B cell (primary cell): Measurements from ENCODE around the gene RNF103. TPM values are rescaled to one million over a fixed set of nuclear protein-coding genes. Genes with fewer than 3 reads are reported as not detected.

Experiments
- ATAC-seq: fragments of 200-7000 bp; cut with Tn5 transposase; one replicate; pipeline ENCODE4 v1.10.0; 2021; ENCODE audit warnings: low read depth, mild to moderate bottlenecking, moderate number of reproducible peaks, moderate library complexity
- CTCF ChIA-PET: fragments of 350-600 bp; sonication (Branson Sonifier 250); formaldehyde crosslinking; loops from one replicate; lab custom pipeline; 2021; ENCODE audit warnings: antibody characterized with exemption, inconsistent platforms; lab: Charles Lee
- POLR2A ChIA-PET: fragments of 350-600 bp; sonication (Branson Sonifier 250); formaldehyde crosslinking; loops from one replicate; lab custom pipeline; 2021; ENCODE audit warnings: antibody characterized with exemption; lab: Charles Lee
- DNase-seq: peaks from one replicate; pipeline ENCODE4 v3.0.0; 2013
- H2AFZ ChIP-seq: 2 replicates; pipeline ENCODE4 v1.6.1; 2012; ENCODE audit warnings: mild to moderate bottlenecking, low read depth, low read length; ENCODE audit not compliant: insufficient read depth, poor library complexity, severe bottlenecking
- H3K27ac ChIP-seq, 2 donors: 1 replicate in 1 of 2; 2 replicates in 1 of 2; pipeline ENCODE4 v1.5.1; 2012 to 2013; ENCODE audit warnings: low read length in 2 of 2, mild to moderate bottlenecking in 2 of 2, moderate library complexity in 1 of 2
- H3K27me3 ChIP-seq, 4 experiments: fragments of 200-600 bp in 1 of 4; sonication (generic) in 1 of 4; replicated peaks in 1 of 4; 1 replicate in 2 of 4; 2 replicates in 2 of 4; pipeline versions ENCODE4 v1.6.1 to v1.7.0; 2013 to 2016; ENCODE audit warnings: low read length in 3 of 4, mild to moderate bottlenecking in 2 of 4, mixed read lengths in 1 of 4, moderate library complexity in 1 of 4; ENCODE audit not compliant: insufficient read depth in 4 of 4, control insufficient read depth in 3 of 4; ENCODE audit errors: control extremely low read depth in 1 of 4
- H3K36me3 ChIP-seq, 2 experiments: replicated peaks in 1 of 2; 1 replicate in 1 of 2; 2 replicates in 1 of 2; pipeline versions ENCODE4 v1.6.1 to v1.7.1; 2013; ENCODE audit warnings: low read length in 1 of 2; ENCODE audit not compliant: insufficient read depth in 2 of 2, control insufficient read depth in 1 of 2; ENCODE audit errors: control extremely low read depth in 1 of 2, extremely low read depth in 1 of 2
- H3K4me1 ChIP-seq, 2 donors: fragments of 200-600 bp in 1 of 2; sonication (generic) in 1 of 2; 1 replicate in 1 of 2; 2 replicates in 1 of 2; pipeline versions ENCODE4 v1.5.1 to v1.6.1; 2013 to 2017; ENCODE audit warnings: low read length in 2 of 2; ENCODE audit not compliant: control insufficient read depth in 2 of 2, insufficient read depth in 2 of 2
- H3K4me2 ChIP-seq: replicated peaks from 2 replicates; pipeline ENCODE3; 2012; ENCODE audit warnings: mild to moderate bottlenecking, low read depth, low read length; ENCODE audit not compliant: poor library complexity, severe bottlenecking
- H3K4me3 ChIP-seq, 5 experiments: fragments of 200-600 bp in 1 of 5; sonication (generic) in 1 of 5; 1 replicate in 3 of 5; 2 replicates in 2 of 5; pipeline versions ENCODE4 v1.5.1 to v1.7.0; 2011 to 2016; ENCODE audit warnings: low read length in 4 of 5, mild to moderate bottlenecking in 4 of 5, low read depth in 2 of 5, control low read depth in 1 of 5, moderate library complexity in 1 of 5; ENCODE audit not compliant: insufficient read depth in 1 of 5; ENCODE audit errors: control extremely low read depth in 1 of 5, extremely low read depth in 1 of 5
- H3K79me2 ChIP-seq: fragments of 200-600 bp; sonication (generic); one replicate; pipeline ENCODE4 v1.6.0; 2016; ENCODE audit warnings: low read length; ENCODE audit not compliant: control insufficient read depth, insufficient read depth
- H3K9ac ChIP-seq: fragments of 200-600 bp; sonication (generic); 2 replicates; pipeline ENCODE4 v1.6.1; 2017; ENCODE audit warnings: mild to moderate bottlenecking, low read length, moderate library complexity
- H3K9me3 ChIP-seq, 3 donors: one replicate each; pipeline versions ENCODE4 v1.6.1 to v1.7.1; 2013; ENCODE audit warnings: low read length in 2 of 3; ENCODE audit not compliant: control insufficient read depth in 2 of 3, insufficient read depth in 1 of 3; ENCODE audit errors: control extremely low read depth in 1 of 3
- H4K20me1 ChIP-seq: 2 replicates; pipeline ENCODE4 v1.6.0; 2012; ENCODE audit warnings: mild to moderate bottlenecking, low read length; ENCODE audit not compliant: insufficient read depth, control insufficient read depth, poor library complexity, severe bottlenecking
- H3K27ac Mint-ChIP-seq: one replicate; pipeline ENCODE4 v1.8.0; 2021; ENCODE audit warnings: mixed read lengths
- H3K27me3 Mint-ChIP-seq: one replicate; pipeline ENCODE4 v1.8.0; 2021; ENCODE audit warnings: mixed read lengths
- H3K4me1 Mint-ChIP-seq: one replicate; pipeline ENCODE4 v1.8.0; 2021; ENCODE audit warnings: mixed read lengths
- H3K4me3 Mint-ChIP-seq: one replicate; pipeline ENCODE4 v1.8.0; 2021; ENCODE audit warnings: mixed read lengths
- H3K9me3 Mint-ChIP-seq: one replicate; pipeline ENCODE4 v1.8.0; 2022; ENCODE audit warnings: mixed read lengths; ENCODE audit not compliant: insufficient read depth
- EZH2 ChIP-seq: IDR thresholded peaks from 2 replicates; pipeline ENCODE4 v1.6.1; 2012; ENCODE audit warnings: borderline replicate concordance, low read depth, mild to moderate bottlenecking, moderate library complexity, low read length; ENCODE audit not compliant: insufficient read depth, poor library complexity, severe bottlenecking
- WGBS: methylation state at CpG from one replicate; pipeline ENCODE4 v1.1.5; 2013; ENCODE audit warnings: missing lambda C conversion rate; ENCODE audit not compliant: insufficient coverage; 5-methylcytosine and 5-hydroxymethylcytosine counted together
- intact Hi-C: fragments of 100-400 bp; cut with micrococcal nuclease; formaldehyde crosslinking; loops from one replicate; pipeline ENCODE4 v1.10.0; 2022
- polyA plus RNA-seq: library from polyadenylated mRNA; depleted of rRNA; stranded (reverse); fragments of >200 nt; gene quantifications from 2 replicates; pipeline ENCODE4 v1.2.3, GENCODE V29; 2012
- total RNA-seq, 2 donors: library from RNA; stranded (reverse); fragments of 120-200 nt in 1 of 2; gene quantifications; 1 replicate in 1 of 2; 2 replicates in 1 of 2; pipeline versions ENCODE4 v1.2.3 to v1.2.4, GENCODE V29; 2013 to 2022
- TF ChIP-seq, protein P1 (sequence below): fragments of 200-600 bp; IDR thresholded peaks from one replicate; pipeline ENCODE4 v1.8.0; 2022; ENCODE audit warnings: antibody characterized with exemption, mild to moderate bottlenecking

Gene RNF103
- total and polyA plus RNA-seq, 2 donors (not counting 1 experiment from before 2014, with no cell fraction given): 23.7 to 37.2 TPM

DNA sequence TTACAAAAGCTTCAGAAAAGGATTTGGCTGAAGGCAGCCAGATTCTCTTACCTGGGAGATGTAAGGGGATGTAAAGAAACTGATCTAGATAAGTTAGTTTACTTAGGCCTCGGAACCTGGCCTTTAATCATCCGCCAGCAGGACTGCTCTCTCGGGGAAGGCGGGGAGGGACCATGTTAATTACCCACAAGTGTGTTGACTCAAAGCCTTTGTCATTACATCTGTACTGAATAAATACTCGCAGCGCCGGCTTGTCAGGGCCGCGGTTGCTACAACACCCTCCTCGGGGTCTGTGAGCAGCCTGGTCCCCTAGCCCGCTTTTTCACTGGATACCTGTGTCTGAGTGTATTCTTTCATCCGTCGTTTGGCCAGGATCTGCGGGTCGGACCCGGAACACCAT is 67.2 kb downstream of the RNF103 start:
- ChIA-PET CTCF (no interaction called here), POLR2A (no interaction called here)

More for the DNA sequence above, 67.2 kb downstream of the RNF103 start:
- no peaks in the 10 kb centered on the region for H3K27me3 ChIP-seq
- peaks cover 0 to 3% (median 0%) of the 10 kb centered on the region in 3 donors for H3K9me3 ChIP-seq
- ATAC-seq (no peak), DNase-seq (no peak)
- TF ChIP-seq, protein P1, sequence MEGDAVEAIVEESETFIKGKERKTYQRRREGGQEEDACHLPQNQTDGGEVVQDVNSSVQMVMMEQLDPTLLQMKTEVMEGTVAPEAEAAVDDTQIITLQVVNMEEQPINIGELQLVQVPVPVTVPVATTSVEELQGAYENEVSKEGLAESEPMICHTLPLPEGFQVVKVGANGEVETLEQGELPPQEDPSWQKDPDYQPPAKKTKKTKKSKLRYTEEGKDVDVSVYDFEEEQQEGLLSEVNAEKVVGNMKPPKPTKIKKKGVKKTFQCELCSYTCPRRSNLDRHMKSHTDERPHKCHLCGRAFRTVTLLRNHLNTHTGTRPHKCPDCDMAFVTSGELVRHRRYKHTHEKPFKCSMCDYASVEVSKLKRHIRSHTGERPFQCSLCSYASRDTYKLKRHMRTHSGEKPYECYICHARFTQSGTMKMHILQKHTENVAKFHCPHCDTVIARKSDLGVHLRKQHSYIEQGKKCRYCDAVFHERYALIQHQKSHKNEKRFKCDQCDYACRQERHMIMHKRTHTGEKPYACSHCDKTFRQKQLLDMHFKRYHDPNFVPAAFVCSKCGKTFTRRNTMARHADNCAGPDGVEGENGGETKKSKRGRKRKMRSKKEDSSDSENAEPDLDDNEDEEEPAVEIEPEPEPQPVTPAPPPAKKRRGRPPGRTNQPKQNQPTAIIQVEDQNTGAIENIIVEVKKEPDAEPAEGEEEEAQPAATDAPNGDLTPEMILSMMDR: no peak
- no peak for TF ChIP-seq EZH2
- peaks cover 100% of the 10 kb centered on the region for H3K79me2 ChIP-seq
- H3K27me3 Mint-ChIP-seq: no peaks in the 10 kb centered on the region
- peaks cover 0 to 3% of the 10 kb centered on the region in 2 experiments for H3K36me3 ChIP-seq
- no peak overlapping the region for H2AFZ ChIP-seq
- H3K9ac ChIP-seq: no peak overlapping the region
- peaks cover 4 to 14% of the 10 kb centered on the region in 2 donors for H3K4me1 ChIP-seq
- peaks cover 38% of the 10 kb centered on the region for H3K4me1 Mint-ChIP-seq
- no peak overlapping the region for H3K27ac ChIP-seq
- intact Hi-C loops: no loop called here
- no peak overlapping the region for H3K4me3 ChIP-seq
- H4K20me1 ChIP-seq: peaks cover 62% of the 10 kb centered on the region
- WGBS: 97% methylated on average over 11 of the region's 16 CpGs
- H3K9me3 Mint-ChIP-seq: no peaks in the 10 kb centered on the region
- no peak overlapping the region for H3K27ac Mint-ChIP-seq
- no peak overlapping the region for H3K4me2 ChIP-seq
- no peak overlapping the region for H3K4me3 Mint-ChIP-seq

Other genes with a start within 250 kb of the RNF103 start
- gene KDM3A, start 182.5 kb downstream of the RNF103 start, total RNA-seq: 99.2 and 107 TPM in 2 replicates
- gene KDM3A, start 182.5 kb downstream of the RNF103 start, polyA plus RNA-seq: 27.7 and 45.3 TPM in 2 replicates
- gene CHMP3, start 60.4 kb downstream of the RNF103 start, total RNA-seq: 61.4 and 72.5 TPM in 2 replicates
- gene CHMP3, start 60.4 kb downstream of the RNF103 start, polyA plus RNA-seq: 17.5 and 26.4 TPM in 2 replicates
- gene RMND5A, start 96.4 kb upstream of the RNF103 start, total RNA-seq: 32.2 and 33.7 TPM in 2 replicates
- 13.0 and 25.5 TPM in 2 replicates for gene RMND5A, start 96.4 kb upstream of the RNF103 start, polyA plus RNA-seq
- gene CD8A, start 167.0 kb upstream of the RNF103 start, total RNA-seq: 0.49 and 0.76 TPM in 2 replicates
- gene CD8A, start 167.0 kb upstream of the RNF103 start, polyA plus RNA-seq: 0.49 and 1.3 TPM in 2 replicates
- gene CD8B, start 238.0 kb upstream of the RNF103 start, total RNA-seq: 0.46 TPM in 1 of 2 replicates, not detected in the other
- gene CD8B, start 238.0 kb upstream of the RNF103 start, polyA plus RNA-seq: 0.45 and 0.82 TPM in 2 replicates